HG02885 (cell line): ENCODE data around the gene ISL1.

Source experiments
- ATAC-seq: cut with Tn5 transposase; IDR thresholded peaks from one replicate; pipeline ENCODE4 v1.9.1; 2021; ENCODE audit warnings: mild to moderate bottlenecking; ENCODE audit not compliant: unreplicated experiment, poor library complexity

Gene ISL1

GRCh38 chr5:51439232-51439631, 56.0 kb downstream of the ISL1 start:
- ATAC-seq, result no peak
